ENCODE measurements around the gene CPE.
"Not testable (repeated sequence)": the region's sequence is repeated elsewhere in the genome, so short reads cannot be mapped to it uniquely, and the experiment has no call there.

The CPE gene

DNA sequence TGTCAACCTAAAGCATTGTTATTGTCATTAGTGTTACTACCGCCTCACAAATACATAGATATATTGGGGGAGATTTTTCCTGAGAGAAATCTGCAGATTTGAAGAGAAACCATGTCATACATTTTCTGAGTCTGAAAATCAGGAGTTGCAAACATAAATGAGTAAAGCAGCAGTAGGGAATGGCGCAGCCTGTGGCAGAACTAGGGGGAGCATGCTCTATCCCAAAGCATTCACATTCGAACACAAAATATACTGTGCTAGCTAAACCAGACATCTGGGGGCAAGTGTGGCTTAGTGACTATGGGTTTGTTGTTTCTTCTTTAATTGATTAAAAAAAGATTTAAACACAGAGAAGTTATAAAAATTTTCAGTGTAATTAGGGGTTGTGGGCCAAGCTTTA is 83.2 kb downstream of the CPE start:
- no peak for DNase-seq (ENCODE audit: low spot score)

- no peak for DNase-seq (ENCODE audit: low spot score)
These were observed 85.6 kb downstream of the CPE start for GRCh38 chr4:165464376-165464775.

GRCh38 chr4:165464813-165465381 is 86.1 kb downstream of the CPE start:
- DNase-seq (ENCODE audit: low spot score): peak; percentile 35

DNA sequence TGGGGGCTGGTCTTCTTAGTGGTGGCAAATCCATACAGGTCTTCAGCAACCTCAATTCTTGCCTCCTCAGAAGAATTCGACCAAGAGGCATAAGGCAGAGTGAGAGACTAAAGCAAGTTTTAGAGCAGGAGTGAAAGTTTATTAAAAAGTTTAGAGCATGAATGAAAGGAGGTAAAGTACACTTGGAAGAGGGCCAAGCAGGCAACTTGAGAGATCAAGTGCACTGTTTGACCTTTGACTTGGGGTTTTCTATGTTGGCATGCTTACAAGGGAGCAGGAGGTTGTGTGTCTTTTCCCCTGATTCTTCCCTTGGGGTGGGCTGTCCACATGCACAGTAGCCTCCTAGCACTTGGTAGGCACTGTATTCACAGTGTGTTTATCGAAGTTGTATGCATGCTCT is 91.2 kb downstream of the CPE start:
- DNase-seq (ENCODE audit: low spot score): no peak

DNA sequence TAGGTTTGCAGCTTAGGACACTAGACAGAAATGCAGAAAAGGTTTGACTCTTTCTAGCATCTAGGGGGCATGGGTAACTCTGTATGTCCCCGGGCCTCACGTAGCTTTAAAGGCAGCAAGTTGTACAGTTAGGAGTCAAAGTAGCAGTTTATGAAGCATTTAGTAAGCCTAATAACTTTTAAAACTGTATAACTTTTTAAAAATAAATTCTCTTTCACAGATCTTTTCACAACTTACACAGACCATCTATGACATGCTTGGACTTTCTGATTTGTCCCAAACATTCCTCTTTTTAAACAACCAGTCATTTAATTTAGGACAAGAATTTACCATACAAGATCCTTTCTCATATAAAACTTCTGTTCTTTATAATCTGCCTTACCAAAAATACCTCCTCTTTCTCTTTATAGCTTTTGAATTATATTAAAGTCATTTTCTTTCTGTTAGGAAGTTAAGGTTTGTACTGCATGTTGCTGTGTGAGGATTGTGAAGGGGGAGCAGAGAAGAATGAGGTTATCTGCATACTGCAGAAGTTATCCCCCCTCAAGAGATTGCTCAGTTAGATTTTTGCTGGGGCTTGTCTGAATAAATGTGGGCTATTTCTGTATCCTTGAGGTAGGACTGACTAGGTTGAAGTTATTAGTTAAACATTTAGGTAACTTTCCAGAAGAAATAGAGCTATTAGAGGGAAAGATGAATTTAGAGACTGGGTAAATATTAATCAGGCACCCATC is 94.3 kb downstream of the CPE start:
- no peak for DNase-seq (ENCODE audit: low spot score)

DNA sequence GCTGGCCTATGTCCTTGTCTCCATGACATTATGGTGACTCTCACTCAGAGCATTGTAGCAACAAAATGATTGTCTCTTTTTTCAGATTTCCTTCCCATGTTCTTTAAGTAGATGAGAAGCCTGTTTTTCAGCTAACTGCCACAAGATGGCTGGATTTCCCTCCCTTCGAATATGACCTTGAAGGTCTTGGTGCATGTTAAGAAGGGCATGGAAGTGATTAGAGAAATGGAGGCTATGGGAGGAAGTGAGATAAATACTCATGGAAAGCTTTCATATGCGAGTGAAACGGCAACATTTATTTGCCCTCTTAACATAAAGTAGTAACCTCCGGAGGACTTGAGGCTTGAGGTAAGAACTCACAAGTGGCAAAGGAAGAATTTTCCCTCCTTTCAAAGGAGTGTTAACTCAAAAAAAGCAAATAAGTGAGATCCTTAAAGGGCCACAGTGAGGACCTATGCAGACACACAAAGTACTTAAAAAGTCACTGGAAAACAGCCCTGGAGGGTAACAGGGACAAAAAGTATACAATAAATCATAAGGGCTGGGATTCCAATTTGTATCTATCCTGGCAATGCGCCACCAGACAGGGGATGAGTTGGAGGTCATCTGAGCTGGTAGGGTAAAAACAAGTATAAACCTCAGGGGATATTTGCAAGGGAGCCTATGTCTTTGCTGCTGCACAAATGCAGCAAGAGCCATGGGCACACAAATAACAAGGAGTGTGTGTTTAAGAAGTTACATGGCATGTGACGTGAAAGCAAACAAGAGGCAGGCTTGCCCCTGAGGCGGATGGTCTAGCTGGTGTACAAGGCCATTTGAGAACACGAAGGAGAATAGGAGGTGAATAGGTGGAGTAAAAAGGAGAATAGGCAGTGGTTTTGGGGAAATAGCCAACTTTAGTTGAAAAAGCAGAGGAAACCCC is 96.2 kb downstream of the CPE start:
- no peak for DNase-seq (ENCODE audit: low spot score)

GRCh38 chr4:165475706-165476070 is 96.9 kb downstream of the CPE start:
- DNase-seq (ENCODE audit: low spot score): no peak

DNA sequence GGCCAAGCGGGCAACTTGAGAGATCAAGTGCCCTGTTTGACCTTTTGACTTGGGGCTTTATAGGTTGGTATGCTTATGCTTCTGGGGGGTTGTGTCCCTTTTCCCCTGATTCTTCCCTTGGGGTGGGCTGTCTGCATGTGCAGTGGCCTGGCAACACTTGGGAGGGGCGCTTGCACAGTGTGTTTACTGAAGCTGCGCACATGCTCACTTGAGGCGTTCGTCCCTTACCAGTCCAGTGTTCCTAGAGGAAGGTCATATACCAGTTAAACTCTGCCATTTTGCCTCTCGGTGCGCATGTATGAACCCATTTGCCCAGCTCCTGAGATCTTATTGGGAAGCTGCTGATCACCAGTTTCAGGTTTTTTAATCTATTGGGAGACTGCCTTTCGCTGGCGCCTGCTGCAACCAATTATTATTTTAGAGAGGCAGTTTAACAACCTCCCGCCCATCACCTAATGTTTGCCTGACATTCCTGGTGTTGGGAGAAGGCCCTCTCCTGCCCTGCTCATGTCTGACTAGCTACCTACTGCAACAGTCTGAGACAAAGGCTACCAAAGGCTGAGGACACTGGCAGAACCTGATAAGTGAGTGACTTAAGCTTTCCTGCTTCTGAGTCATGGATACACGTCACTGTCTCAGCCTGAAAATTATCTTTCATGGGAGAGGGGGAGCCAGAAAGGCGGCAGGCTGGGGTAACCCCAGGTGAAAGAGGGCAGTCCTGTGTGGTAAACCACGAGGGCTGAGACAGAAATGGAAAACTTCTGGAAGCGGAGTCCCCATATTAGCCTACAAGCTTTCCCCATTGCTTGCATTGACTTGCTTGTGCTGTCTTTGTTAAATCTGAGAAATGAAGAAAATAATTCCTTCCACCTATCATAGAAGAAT is 97.6 kb downstream of the CPE start:
- no peak for DNase-seq (ENCODE audit: low spot score)

DNA sequence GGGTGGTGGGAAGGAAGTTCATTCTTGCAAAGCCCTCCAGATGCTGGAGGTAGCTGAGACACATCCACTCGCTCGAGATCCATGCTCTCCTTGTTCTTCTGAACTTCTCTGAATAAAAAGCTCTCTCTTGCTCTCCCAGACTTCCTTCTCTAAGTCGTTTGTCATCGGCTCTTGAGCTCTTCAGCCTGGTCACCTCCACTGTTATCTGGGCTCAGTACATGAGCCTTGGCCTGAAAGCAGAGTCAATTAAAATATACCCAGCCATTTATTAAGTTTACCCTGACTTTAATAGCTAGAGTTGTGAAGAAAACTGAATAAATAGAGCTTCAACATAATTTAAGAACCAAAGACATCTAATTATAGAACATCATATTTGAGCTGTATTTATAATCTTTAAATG is 99.0 kb downstream of the CPE start:
- DNase-seq (ENCODE audit: low spot score): no peak

DNA sequence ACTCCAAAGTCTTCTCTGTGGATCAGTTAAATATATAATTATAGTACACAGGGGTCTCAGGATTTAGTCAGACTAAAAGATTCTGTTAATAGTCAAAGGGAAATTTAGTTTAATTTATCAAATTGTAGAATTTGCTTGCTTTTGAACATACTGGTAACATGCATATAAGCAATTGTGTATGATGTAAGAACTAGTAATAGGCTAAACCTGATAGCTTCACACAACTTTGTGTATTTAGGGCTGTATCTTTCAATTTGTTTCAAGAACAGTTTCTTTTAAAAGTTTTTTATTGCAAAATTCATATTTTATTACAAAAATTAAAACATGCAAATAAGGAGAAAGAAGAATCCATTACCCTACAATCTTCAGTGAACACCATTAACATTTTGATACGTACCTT is 99.5 kb downstream of the CPE start:
- no peak for DNase-seq (ENCODE audit: low spot score)

- DNase-seq (ENCODE audit: low spot score): no peak
These were observed 102.4 kb downstream of the CPE start for GRCh38 chr4:165481053-165481835.

GRCh38 chr4:165489786-165490185 is 111.0 kb downstream of the CPE start:
- DNase-seq (ENCODE audit: low spot score): no peak

DNA sequence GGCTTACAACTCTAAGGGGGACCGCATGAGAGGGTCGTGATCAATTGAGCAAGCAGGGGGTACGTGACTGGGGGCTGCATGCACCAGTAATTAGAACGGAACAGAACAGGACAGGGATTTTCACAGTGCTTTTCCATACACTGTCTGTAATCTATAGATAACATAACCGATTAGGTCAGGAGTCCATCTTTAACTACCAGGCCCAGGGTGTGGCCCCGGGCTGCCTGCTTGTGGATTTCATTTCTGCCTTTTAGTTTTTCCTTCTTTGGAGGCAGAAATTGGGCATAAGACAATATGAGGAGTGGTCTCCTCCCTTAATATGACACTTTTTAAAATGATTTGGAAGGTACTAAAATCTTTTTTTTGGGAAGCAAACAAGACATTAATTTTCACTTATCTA is 113.8 kb downstream of the CPE start:
- DNase-seq (ENCODE audit: low spot score): not testable (repeated sequence)

DNA sequence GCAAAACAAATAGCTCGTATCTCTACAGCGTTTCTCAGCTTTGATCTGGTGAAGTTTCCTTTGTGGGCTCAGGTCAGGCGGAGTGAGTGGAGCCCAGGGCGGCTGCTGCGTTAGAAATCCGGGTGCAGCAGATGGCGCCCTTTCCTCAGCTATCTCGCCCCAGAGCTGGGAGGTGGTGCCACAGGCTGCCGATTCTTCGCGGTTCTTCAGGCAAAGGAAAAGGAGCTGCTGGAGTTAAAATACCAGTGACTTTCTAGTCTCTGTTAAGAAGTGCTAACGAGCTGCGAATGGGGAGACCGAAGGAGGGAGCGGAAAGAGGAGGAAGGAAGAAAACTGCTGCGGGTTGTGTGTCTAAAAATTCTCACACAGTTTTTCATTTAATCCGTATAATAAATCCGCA is 114.6 kb downstream of the CPE start:
- peak; percentile 15 for DNase-seq (ENCODE audit: low spot score)

GRCh38 chr4:165502916-165503907 is 124.4 kb downstream of the CPE start:
- no peak for DNase-seq (ENCODE audit: low spot score)

- DNase-seq (ENCODE audit: low spot score): no peak
These were observed 125.4 kb downstream of the CPE start for GRCh38 chr4:165504184-165504583.

DNA sequence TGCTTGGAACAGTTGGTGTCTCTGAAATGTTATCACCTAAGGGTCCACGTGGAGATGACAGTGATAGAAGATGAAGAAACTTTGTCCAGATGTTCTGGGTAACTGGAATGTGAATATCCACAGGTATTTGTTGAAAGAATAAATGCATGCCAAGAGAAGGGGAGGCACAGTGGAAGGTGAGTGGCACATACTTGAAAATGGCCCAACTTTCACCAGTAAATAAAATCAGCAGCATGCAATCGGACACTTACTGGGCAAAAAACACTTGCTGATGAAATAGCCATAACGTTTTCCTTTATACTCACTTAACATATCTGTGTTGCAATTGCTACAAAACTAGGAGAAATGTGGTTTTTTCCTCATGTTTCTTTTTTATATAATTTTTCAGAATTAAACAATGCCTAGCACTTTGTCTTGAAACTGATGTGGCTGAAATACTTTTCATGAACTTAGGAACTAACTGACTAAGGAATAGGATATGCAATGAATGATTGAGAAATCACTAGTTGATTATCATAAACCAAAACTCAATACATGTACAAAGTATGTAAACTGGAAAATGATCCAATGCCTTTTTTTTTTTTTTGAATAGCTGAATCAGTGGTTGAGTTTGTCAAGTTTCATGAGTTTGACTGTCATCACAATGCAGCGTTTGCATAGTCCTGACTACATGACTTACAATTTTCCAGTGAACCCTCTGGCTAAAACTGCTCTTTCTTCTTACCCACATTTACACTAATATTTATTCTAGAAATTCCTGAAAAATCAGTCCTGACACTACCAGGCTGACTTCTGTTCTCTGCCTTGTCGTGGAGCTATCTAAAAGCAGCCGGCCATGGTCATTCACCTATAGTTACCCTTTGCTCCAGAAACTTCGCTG is 127.4 kb downstream of the CPE start:
- no peak for DNase-seq (ENCODE audit: low spot score)

DNA sequence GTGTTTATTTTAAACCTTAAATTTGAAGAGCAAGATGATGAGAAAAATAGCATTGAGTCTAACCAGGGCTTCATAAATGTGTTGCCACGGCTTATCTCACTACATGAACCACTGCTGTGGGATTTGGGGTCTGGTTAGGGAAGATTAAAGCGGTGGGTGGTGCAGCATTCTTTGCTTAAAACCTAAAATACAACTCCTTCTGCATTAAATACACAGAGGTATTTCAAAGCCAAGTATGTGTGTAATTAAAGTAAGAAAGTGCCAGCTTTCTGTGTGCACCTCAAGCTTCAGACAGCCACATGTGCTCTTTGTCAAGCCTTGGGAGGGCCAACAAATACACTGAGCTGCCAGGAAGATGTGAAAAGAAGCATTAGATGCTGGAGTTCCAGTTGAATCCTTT is 128.0 kb downstream of the CPE start:
- DNase-seq (ENCODE audit: low spot score): no peak

DNA sequence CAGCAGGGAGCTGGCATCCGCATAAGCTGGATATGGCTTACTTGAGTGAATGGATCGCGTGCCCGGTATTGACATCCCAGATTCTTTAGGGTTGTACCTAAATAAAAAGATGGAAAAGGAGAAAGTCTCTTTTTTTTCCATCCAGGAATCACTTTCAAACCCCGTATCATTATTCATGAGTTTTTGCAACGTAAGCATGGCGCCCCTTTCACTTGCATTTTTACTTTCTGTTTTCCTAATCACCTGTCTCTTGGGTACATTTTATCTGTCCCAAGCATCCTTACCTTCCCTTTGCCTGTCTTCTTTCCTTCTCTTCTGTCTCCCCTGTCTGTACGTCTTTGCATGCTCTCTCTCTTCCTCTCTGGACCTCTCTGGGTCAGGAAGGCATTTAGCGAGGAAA is 128.6 kb downstream of the CPE start:
- no peak for DNase-seq (ENCODE audit: low spot score)
